ENCODE data around the gene COL6A3. TPM values are rescaled to one million over a fixed set of nuclear protein-coding genes. Genes with fewer than 3 reads are reported as not detected.

The COL6A3 gene
- total RNA-seq, 3 donors from 2014 or later, result 116 to 907 (median 320) TPM

DNA sequence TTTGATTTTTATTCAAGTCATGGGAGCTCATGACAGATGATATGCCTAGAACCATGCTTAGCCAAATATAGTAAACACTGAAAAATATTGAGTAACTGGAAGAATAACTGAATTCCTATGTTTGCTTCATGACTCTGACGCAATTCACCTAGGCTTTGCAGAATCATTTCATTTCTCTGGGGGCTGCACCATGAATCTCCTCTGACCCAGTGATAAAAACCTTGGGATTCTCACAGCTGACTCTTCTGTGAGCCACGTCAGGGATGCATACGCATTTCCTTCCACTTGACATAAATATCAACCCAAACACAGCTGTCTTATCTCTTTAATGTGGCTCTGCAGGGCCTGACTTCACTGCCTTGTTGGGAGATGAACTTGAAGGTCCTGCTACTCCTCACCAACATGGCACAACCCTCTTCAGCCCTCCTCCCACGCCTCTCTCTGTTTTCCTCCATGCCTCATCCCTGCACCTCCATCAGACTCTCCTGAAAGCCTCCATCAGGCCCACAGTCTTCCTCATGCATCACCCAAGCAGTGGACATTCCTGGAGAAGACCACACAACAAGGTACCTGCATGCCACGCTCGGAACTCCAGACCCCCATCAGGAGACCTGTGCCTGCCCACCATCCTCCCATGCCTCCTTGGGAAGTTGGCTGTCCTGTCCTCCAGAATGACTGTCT, 29.8 kb downstream of the COL6A3 start:
- Histone ChIP-seq H3K4me1 (no peaks in the 10 kb centered on the region), H3K27me3 (no peaks in the 10 kb centered on the region), H3K9me3 (peaks cover 0 to 5% of the 10 kb centered on the region in 2 donors), H3K27ac (peak overlapping the region; percentile 38 to 85), H3K4me3 (no peak overlapping the region), H3K36me3 (no peaks in the 10 kb centered on the region)
- intact Hi-C loops (cut with DNase I; ENCODE audit: low total_unique reads), result no loop called here
- TF ChIP-seq POLR2A (IDR thresholded peaks at IDR 0.05) (no peak), POLR2AphosphoS5 (IDR thresholded peaks at IDR 0.05) (peak in 1 of 3 donors; percentile 22)
- TF ChIP-seq, protein P1, sequence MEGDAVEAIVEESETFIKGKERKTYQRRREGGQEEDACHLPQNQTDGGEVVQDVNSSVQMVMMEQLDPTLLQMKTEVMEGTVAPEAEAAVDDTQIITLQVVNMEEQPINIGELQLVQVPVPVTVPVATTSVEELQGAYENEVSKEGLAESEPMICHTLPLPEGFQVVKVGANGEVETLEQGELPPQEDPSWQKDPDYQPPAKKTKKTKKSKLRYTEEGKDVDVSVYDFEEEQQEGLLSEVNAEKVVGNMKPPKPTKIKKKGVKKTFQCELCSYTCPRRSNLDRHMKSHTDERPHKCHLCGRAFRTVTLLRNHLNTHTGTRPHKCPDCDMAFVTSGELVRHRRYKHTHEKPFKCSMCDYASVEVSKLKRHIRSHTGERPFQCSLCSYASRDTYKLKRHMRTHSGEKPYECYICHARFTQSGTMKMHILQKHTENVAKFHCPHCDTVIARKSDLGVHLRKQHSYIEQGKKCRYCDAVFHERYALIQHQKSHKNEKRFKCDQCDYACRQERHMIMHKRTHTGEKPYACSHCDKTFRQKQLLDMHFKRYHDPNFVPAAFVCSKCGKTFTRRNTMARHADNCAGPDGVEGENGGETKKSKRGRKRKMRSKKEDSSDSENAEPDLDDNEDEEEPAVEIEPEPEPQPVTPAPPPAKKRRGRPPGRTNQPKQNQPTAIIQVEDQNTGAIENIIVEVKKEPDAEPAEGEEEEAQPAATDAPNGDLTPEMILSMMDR (IDR thresholded peaks at IDR 0.05), result no peak
- no peak for DNase-seq (ENCODE audit: low spot score in 2 of 2)

DNA sequence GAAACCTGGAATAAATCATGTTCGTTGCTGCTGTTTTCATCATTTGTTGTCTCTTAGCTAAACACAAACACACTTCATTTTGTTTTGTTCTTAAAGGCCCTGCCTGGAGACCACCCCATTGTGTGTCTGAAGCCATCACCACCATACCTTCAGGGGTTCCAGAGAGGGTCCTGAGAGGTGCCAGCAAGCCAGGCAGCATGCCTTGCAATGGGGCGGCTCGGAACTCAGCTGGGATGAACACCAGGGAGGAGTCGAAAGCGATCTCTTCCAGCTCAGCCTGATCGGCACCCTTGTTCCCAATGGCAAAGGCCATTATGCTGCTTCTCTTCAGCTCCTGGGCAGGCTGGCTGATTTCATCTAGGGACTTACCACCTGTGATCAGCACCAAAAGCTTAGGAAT, 33.2 kb downstream of the COL6A3 start:
- H3K4me1 ChIP-seq, result no peaks in the 10 kb centered on the region
- H3K27me3 ChIP-seq, result no peaks in the 10 kb centered on the region
- no peak overlapping the region for H3K4me3 ChIP-seq
- peaks cover 0 to 5% of the 10 kb centered on the region in 2 donors for H3K9me3 ChIP-seq
- H3K36me3 ChIP-seq, result no peaks in the 10 kb centered on the region
- H3K27ac ChIP-seq, result peak overlapping the region in 1 of 2 donors; percentile 58
- TF ChIP-seq POLR2AphosphoS5 (IDR thresholded peaks at IDR 0.05), result peak in 1 of 3 donors; percentile 17
- TF ChIP-seq POLR2A (IDR thresholded peaks at IDR 0.05), result no peak
- intact Hi-C loops (cut with DNase I; ENCODE audit: low total_unique reads), result no loop called here
- DNase-seq (ENCODE audit: low spot score in 2 of 2), result no peak

DNA sequence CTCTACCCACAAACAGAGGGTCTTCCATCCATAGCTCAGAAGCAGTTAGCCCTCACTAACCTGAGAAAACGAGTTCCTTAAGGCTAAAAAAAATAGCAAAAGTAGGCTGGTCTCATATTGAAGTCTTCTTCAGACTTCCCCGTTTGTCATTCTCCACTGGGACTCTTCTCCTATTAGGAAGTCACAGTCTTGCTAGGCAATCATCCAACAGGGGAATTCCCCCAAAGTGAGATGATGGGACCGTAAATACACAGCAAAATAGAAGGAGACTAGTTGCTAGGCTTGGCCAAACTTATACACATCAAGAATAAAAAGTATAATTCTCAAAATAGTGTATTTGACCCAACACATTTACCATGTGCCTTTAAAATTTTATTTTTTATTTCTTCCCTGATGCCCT, 34.3 kb downstream of the COL6A3 start:
- Histone ChIP-seq H3K27ac (no peak overlapping the region), H3K4me1 (no peaks in the 10 kb centered on the region), H3K36me3 (no peaks in the 10 kb centered on the region), H3K4me3 (no peak overlapping the region), H3K27me3 (no peaks in the 10 kb centered on the region), H3K9me3 (peaks cover 0 to 5% of the 10 kb centered on the region in 2 donors)
- TF ChIP-seq POLR2AphosphoS5 (IDR thresholded peaks at IDR 0.05) (no peak), POLR2A (IDR thresholded peaks at IDR 0.05) (no peak)
- TF ChIP-seq, protein P1 (IDR thresholded peaks at IDR 0.05), result no peak
- intact Hi-C loops (cut with DNase I; ENCODE audit: low total_unique reads), result no loop called here
- no peak for DNase-seq (ENCODE audit: low spot score in 2 of 2)

DNA sequence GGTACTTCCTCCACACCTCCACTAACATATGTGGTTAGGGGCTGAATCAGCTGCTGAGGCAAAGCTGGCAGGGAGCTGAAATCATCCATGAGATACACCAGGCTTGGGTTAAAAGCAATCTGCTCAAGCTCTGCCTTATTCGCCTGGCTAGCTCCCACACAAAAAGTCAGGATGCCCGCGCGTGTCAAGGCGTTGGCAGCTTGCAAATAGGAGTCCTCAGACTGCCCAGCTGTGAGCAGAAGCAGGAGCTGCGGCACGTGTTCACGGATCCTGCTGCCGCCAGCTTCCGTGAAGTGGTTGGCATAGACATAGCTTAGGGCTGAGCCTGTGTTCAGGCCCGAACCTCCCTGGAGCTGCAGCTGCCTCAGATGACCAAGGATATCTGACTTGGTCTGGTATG, 35.3 kb downstream of the COL6A3 start:
- no peaks in the 10 kb centered on the region for H3K36me3 ChIP-seq
- no peak overlapping the region for H3K4me3 ChIP-seq
- H3K27ac ChIP-seq, result peak overlapping the region in 1 of 2 donors; percentile 38
- DNase-seq (ENCODE audit: low spot score in 2 of 2), result no peak
- H3K27me3 ChIP-seq, result no peaks in the 10 kb centered on the region
- peaks cover 0 to 5% of the 10 kb centered on the region in 2 donors for H3K9me3 ChIP-seq
- intact Hi-C loops (cut with DNase I; ENCODE audit: low total_unique reads), result no loop called here
- TF ChIP-seq, protein P1 (IDR thresholded peaks at IDR 0.05), result no peak
- no peak for TF ChIP-seq POLR2AphosphoS5 (IDR thresholded peaks at IDR 0.05)
- no peak for TF ChIP-seq POLR2A (IDR thresholded peaks at IDR 0.05)
- no peaks in the 10 kb centered on the region for H3K4me1 ChIP-seq

DNA sequence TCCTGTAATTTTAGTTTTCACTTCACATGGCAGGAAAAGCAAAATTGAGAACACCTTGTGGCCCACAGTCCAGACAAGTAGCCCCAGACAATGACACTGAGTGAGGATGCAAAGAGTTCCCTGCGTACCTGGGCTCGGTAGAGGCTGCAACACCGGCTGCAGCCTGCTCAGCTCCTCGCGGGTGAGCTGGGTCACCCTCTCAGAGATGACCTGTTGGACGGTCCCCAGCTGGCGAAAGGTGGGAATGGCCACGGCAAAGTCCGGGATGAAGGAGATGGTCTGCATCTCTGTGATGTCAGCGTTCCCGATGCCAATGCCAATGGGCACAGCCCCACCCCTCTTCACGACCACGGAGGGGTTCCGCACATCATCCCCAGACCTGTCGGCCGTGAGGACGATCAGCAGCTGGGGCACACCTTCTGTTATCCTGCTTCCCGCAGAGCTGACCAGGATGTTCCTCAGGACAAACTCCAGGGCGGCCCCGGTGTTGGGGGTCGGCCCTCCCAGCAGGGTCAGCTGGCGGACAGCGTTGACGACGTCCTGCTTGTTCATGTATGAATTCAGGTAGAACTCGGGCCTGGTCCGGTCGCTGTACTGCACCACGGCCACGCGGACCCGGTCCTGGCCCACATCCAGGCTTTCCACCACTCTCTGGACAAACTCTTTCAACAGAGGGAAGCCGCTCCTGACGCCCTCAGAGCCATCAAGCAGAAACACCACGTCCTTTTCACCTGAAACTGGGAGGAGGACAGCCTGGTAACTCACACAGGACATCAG, 39.5 kb downstream of the COL6A3 start:
- Histone ChIP-seq H3K27ac (peak overlapping the region in 1 of 2 donors; percentile 55), H3K4me1 (no peaks in the 10 kb centered on the region), H3K27me3 (no peaks in the 10 kb centered on the region), H3K36me3 (no peaks in the 10 kb centered on the region), H3K4me3 (no peak overlapping the region), H3K9me3 (peaks cover 0 to 2% of the 10 kb centered on the region in 2 donors)
- DNase-seq (ENCODE audit: low spot score in 2 of 2), result no peak
- TF ChIP-seq POLR2AphosphoS5 (IDR thresholded peaks at IDR 0.05), result no peak
- no peak for TF ChIP-seq POLR2A (IDR thresholded peaks at IDR 0.05)
- TF ChIP-seq, protein P1 (IDR thresholded peaks at IDR 0.05), result no peak
- intact Hi-C loops (cut with DNase I; ENCODE audit: low total_unique reads), result no loop called here
